HUES64 (cell line): ENCODE data around the gene MPDZ. TPM values are rescaled to one million over a fixed set of nuclear protein-coding genes. Genes with fewer than 3 reads are reported as not detected.
A peak's percentile ranks its signal among the peaks of the same experiment; 100 is the strongest.

ENCODE experiments used
- H3K27ac ChIP-seq: 2 replicates; pipeline ENCODE4 v1.7.0; 2013; ENCODE audit warnings: low read depth, low read length, inconsistent platforms
- H3K27me3 ChIP-seq: 2 replicates; pipeline ENCODE4 v1.6.1; 2013; ENCODE audit warnings: mild to moderate bottlenecking, low read length; ENCODE audit not compliant: insufficient read depth
- H3K36me3 ChIP-seq: 2 replicates; pipeline ENCODE4 v1.6.1; 2013; ENCODE audit warnings: mild to moderate bottlenecking, low read length; ENCODE audit not compliant: insufficient read depth
- H3K4me1 ChIP-seq: 2 replicates; pipeline ENCODE4 v1.6.1; 2013; ENCODE audit warnings: mild to moderate bottlenecking, low read length, moderate library complexity; ENCODE audit not compliant: insufficient read depth
- H3K4me3 ChIP-seq: 2 replicates; pipeline ENCODE4 v1.5.1; 2013; ENCODE audit warnings: mild to moderate bottlenecking, low read length, moderate library complexity
- H3K9ac ChIP-seq: 2 replicates; pipeline ENCODE4 v1.6.1; 2013; ENCODE audit warnings: mild to moderate bottlenecking, low read depth, low read length
- H3K9me3 ChIP-seq: 2 replicates; pipeline ENCODE4 v1.6.1; 2013; ENCODE audit warnings: low read depth, low read length; ENCODE audit not compliant: insufficient read depth
- WGBS: fragments of 150-250, 120-280 bp; methylation state at CpG from one replicate; pipeline ENCODE4 v1.1.7; 2013; ENCODE audit warnings: missing lambda C conversion rate; 5-methylcytosine and 5-hydroxymethylcytosine counted together
- polyA plus RNA-seq, 2 experiments: library from polyadenylated mRNA; stranded (reverse); fragments of 50-300 nt; gene quantifications; one replicate each; pipeline ENCODE4 v1.2.3, GENCODE V29; 2013

Gene MPDZ
- 22.7 TPM for polyA plus RNA-seq (2013, experiment 1 of 2)
- polyA plus RNA-seq (2013, experiment 2 of 2): 30.2 TPM

- 6% methylated on average over 81 of the region's 82 CpGs for WGBS
- Histone ChIP-seq H3K9me3 (no peaks in the 10 kb centered on the region), H3K4me1 (peaks cover 31% of the 10 kb centered on the region), H3K27ac (peak within 1 kb of the TSS; percentile 86), H3K9ac (peak within 1 kb of the TSS; percentile 90), H3K36me3 (no peaks in the 10 kb centered on the region), H3K27me3 (no peaks in the 10 kb centered on the region), H3K4me3 (peak within 1 kb of the TSS; percentile 86)
Measured at GRCh38 chr9:13279284-13280141, at the start of gene MPDZ. TSS of gene MPDZ (minus strand) at chr9:13279692. CDS start at chr9:13250315, 29,377 bp downstream.

DNA sequence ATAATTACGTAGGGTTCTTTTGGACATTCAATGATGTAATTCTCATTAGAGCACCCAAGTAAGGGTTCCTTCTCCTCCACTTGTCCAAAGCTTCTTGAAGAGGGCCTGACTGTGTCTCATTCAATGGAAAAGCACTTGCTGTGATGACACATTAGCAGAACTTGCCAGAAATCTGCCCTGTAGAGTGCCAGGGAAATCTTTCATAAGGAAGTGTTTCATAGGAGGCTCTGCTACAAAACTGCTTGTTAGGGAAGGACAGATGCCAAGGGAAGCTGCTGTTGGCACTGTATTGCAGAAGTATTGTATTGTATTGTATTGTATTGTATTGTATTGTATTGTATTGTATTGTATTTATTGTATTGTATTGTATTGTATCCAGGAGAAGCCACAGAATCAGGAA lies 45.5 kb upstream of the MPDZ start:
- Histone ChIP-seq H3K9me3 (no peaks in the 10 kb centered on the region), H3K4me1 (no peaks in the 10 kb centered on the region), H3K27ac (no peak overlapping the region), H3K4me3 (no peak overlapping the region), H3K9ac (no peak overlapping the region), H3K27me3 (no peaks in the 10 kb centered on the region), H3K36me3 (no peaks in the 10 kb centered on the region)
- WGBS: 100% methylated on average over 1 of the region's 1 CpG

- H3K9ac ChIP-seq: no peak overlapping the region
- H3K9me3 ChIP-seq: peaks cover 5% of the 10 kb centered on the region
- H3K27me3 ChIP-seq: no peaks in the 10 kb centered on the region
- H3K4me1 ChIP-seq: no peaks in the 10 kb centered on the region
- 94% methylated on average over 28 of the region's 29 CpGs for WGBS
- no peak overlapping the region for H3K27ac ChIP-seq
- no peaks in the 10 kb centered on the region for H3K36me3 ChIP-seq
- no peak overlapping the region for H3K4me3 ChIP-seq
Measured at GRCh38 chr9:13322828-13323550, 43.5 kb upstream of the MPDZ start.

DNA sequence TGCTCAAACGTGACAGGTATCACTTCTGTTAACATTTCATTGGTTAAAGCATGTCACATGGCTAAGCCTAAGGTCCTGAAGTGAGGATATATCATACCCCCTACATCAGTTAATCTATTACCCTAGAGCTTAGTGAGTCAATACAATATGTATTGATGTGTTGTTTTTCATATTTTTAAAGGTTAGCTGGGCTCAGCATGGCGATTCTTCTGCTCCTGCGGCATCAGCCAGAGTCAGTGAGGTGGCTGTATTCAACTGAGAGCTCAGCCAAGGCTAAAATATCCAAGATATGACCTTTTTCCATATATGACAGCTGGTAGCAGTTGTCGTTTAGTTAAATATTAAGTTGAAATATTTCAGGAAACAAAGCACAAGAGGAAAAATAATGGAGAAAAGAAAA lies 38.5 kb upstream of the MPDZ start:
- Histone ChIP-seq H3K4me1 (no peaks in the 10 kb centered on the region), H3K27me3 (no peaks in the 10 kb centered on the region), H3K9ac (no peak overlapping the region), H3K4me3 (no peak overlapping the region), H3K9me3 (peaks cover 11% of the 10 kb centered on the region), H3K27ac (no peak overlapping the region), H3K36me3 (no peaks in the 10 kb centered on the region)
- WGBS: 93% methylated on average over 4 of the region's 4 CpGs

- 92% methylated on average over 1 of the region's 1 CpG for WGBS
- no peak overlapping the region for H3K4me3 ChIP-seq
- H3K27ac ChIP-seq: no peak overlapping the region
Measured at GRCh38 chr9:13296972-13297371, 17.5 kb upstream of the MPDZ start.

DNA sequence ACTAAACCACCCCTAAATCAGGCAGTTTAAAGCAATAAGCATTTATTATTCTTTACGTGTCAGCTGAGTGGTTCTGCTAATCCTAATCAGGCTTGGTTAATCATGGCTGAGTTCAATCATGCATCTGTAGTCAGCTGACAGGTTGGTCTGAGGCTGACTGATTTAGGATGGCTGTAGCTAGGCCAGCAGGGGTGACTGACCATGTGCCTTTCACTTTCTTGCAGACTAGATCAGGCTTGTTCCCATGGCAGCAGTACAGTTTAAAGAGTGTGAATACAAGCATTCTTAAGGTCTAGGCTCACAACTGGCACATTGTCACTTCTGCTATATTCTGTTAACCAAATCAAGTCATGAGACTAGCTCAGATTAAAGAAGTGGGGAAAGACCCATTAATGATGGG lies 16.1 kb upstream of the MPDZ start:
- Histone ChIP-seq H3K9ac (no peak overlapping the region), H3K36me3 (no peaks in the 10 kb centered on the region), H3K4me3 (no peak overlapping the region), H3K27me3 (no peaks in the 10 kb centered on the region), H3K4me1 (no peaks in the 10 kb centered on the region), H3K9me3 (peaks cover 10% of the 10 kb centered on the region; the same call in 1 of the 2 replicates), H3K27ac (no peak overlapping the region)
- 95% methylated on average over 1 of the region's 1 CpG for WGBS

More at GRCh38 chr9:13296972-13297371, 17.5 kb upstream of the MPDZ start:
- Histone ChIP-seq H3K9me3 (peaks cover 10% of the 10 kb centered on the region; the same call in 1 of the 2 replicates), H3K27me3 (no peaks in the 10 kb centered on the region), H3K4me1 (no peaks in the 10 kb centered on the region), H3K9ac (no peak overlapping the region), H3K36me3 (no peaks in the 10 kb centered on the region)

GRCh38 chr9:13292782-13293181 lies 13.3 kb upstream of the MPDZ start:
- H3K4me1 ChIP-seq: no peaks in the 10 kb centered on the region
- no peaks in the 10 kb centered on the region for H3K27me3 ChIP-seq
- H3K27ac ChIP-seq: no peak overlapping the region
- WGBS: 92% methylated on average over 2 of the region's 2 CpGs
- no peak overlapping the region for H3K4me3 ChIP-seq
- H3K36me3 ChIP-seq: no peaks in the 10 kb centered on the region
- no peak overlapping the region for H3K9ac ChIP-seq
- peaks cover 10% of the 10 kb centered on the region; the same call in 1 of the 2 replicates for H3K9me3 ChIP-seq

DNA sequence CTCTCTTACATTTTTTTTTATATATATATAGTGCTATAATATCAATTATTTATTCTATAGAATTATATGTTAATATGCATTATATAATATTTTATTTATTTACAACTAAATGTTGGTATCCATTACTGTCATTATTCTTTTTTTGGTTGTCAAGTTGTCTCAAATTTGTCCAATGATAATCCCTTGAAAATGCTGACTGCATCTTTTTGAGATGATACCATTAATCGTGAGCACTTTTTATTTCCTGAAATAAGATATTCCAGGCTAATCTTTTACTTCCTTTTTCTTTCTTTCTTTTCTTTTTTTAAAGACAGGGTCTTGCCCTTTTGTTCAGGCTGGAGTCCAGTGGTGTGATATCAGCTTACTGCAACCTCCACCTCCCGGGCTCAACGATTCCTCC lies 12.7 kb upstream of the MPDZ start:
- Histone ChIP-seq H3K4me3 (no peak overlapping the region), H3K27me3 (no peaks in the 10 kb centered on the region), H3K36me3 (no peaks in the 10 kb centered on the region), H3K4me1 (no peaks in the 10 kb centered on the region), H3K9ac (no peak overlapping the region), H3K9me3 (peaks cover 9% of the 10 kb centered on the region; the same call in 1 of the 2 replicates), H3K27ac (no peak overlapping the region)
- 66% methylated on average over 3 of the region's 3 CpGs for WGBS

GRCh38 chr9:13291718-13292117 lies 12.2 kb upstream of the MPDZ start:
- Histone ChIP-seq H3K9me3 (peaks cover 4% of the 10 kb centered on the region; the same call in 1 of the 2 replicates), H3K4me3 (no peak overlapping the region), H3K27me3 (no peaks in the 10 kb centered on the region), H3K36me3 (no peaks in the 10 kb centered on the region), H3K27ac (no peak overlapping the region), H3K4me1 (no peaks in the 10 kb centered on the region), H3K9ac (no peak overlapping the region)
- no CpG with 5 or more reads among the region's 1 CpG for whole genome bisulfite sequencing

GRCh38 chr9:13284011-13284410 lies 4.5 kb upstream of the MPDZ start:
- WGBS: 93% methylated on average over 3 of the region's 3 CpGs
- peaks cover 5% of the 10 kb centered on the region; the same call in 1 of the 2 replicates for H3K4me1 ChIP-seq
- H3K27ac ChIP-seq: no peak overlapping the region
- no peaks in the 10 kb centered on the region for H3K27me3 ChIP-seq
- no peak overlapping the region for H3K4me3 ChIP-seq
- H3K36me3 ChIP-seq: no peaks in the 10 kb centered on the region
- H3K9ac ChIP-seq: no peak overlapping the region
- H3K9me3 ChIP-seq: no peaks in the 10 kb centered on the region

DNA sequence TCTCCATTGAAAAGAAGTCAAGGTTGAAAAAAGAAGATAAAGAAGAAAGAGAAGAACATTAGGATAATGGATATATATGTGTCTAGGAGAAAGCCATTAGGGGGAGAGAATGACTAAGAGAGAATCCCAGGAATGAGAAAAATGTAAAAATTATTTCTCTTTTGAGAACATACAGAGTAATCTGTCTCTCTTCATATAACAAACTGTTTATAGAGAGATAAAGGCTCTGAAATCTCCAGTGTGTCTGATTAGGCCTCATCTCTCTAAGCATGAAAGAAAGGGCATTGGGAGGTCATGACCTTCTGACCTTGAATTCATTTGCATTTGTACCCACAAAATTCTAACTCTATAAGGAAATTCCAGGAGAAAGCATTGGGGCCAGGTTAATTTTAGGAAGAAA lies 3.5 kb upstream of the MPDZ start:
- no peak overlapping the region for H3K27ac ChIP-seq
- H3K9ac ChIP-seq: no peak overlapping the region
- no peak overlapping the region for H3K4me3 ChIP-seq
- peaks cover 6% of the 10 kb centered on the region for H3K4me1 ChIP-seq
- no peaks in the 10 kb centered on the region for H3K36me3 ChIP-seq
- H3K27me3 ChIP-seq: no peaks in the 10 kb centered on the region
- H3K9me3 ChIP-seq: no peaks in the 10 kb centered on the region
